Measurements from ENCODE around the gene ALKBH7. TPM values are rescaled to one million over a fixed set of nuclear protein-coding genes. Genes with fewer than 3 reads are reported as not detected.

ALKBH7 gene
- total RNA-seq, 1 experiment from 2014 or later = 52.4 TPM

DNA sequence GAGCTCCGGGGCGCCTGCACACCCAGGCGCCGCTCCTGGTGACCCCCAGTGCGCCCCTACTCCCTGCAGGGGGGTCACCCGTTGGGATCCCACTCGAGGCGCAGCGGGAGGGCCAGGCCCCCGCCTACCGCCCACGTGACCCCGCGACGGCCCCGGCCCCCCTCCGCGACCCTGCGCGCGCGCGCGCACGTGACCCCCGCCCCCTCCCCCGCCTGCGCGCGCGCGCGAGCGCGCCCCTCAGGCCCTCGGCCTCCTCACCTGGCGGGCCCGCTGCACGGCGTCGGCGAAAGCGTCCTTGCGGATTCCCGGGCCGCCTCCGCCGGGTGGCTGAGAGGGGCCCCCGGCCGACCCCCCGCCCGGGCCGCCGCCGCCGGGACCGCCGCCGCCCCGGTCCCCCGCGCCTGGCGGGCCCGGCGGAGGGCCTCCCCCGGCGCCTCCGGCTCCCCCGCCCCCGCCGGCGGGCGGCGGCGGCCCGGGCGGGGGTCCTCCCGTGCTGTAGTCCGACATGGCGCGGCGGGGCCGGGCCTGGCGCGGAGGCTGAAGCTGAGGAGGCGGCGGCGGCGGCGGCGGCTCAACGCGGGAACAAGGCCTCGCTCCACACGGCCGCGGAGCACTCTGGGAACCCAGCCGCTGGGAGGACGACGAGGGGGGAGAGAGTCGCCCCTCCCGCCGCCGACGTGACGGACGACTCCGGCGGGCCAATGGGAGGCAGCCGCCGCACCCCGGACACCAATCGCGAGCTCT is 51.8 kb downstream of the ALKBH7 start, which contains the start of gene KHSRP:
Gene KHSRP, minus strand, starts transcription at position 617 of the 744 bp plus-strand sequence. Its CDS starts 110 bp downstream, at position 507.
- DNase-seq (ENCODE audit: low spot score) = no peak

Small RNA genes within 50 kb of the gene (small RNA-seq; reads per million reads assigned to genes)
- gene MIR6790 (not detected), gene MIR6885 (not detected)

Other genes starting within 250 kb of the ALKBH7 start
- gene ACSBG2, start 237.1 kb upstream of the ALKBH7 start, total RNA-seq (2014; rRNA removed; shearing (Covaris generic)) = not detected in 2 replicates
- 22.5 and 27.4 TPM in 2 replicates for gene MLLT1, start 92.8 kb upstream of the ALKBH7 start, total RNA-seq (2014; rRNA removed; shearing (Covaris generic))
- gene ACER1, start 39.2 kb upstream of the ALKBH7 start, total RNA-seq (2014; rRNA removed; shearing (Covaris generic)) = not detected in 2 replicates
- 114 and 124 TPM in 2 replicates for gene CLPP, start 11.3 kb upstream of the ALKBH7 start, total RNA-seq (2014; rRNA removed; shearing (Covaris generic))
- gene PSPN, start 3.1 kb downstream of the ALKBH7 start, total RNA-seq (2014; rRNA removed; shearing (Covaris generic)) = 0.28 and 0.47 TPM in 2 replicates
- gene GTF2F1, start 20.4 kb downstream of the ALKBH7 start, total RNA-seq (2014; rRNA removed; shearing (Covaris generic)) = 37.0 and 40.9 TPM in 2 replicates
- gene KHSRP, start 52.0 kb downstream of the ALKBH7 start, total RNA-seq (2014; rRNA removed; shearing (Covaris generic)) = 143 and 160 TPM in 2 replicates
- gene SLC25A41, start 61.0 kb downstream of the ALKBH7 start, total RNA-seq (2014; rRNA removed; shearing (Covaris generic)) = 0.08 and 0.13 TPM in 2 replicates
- gene SLC25A23, start 87.0 kb downstream of the ALKBH7 start, total RNA-seq (2014; rRNA removed; shearing (Covaris generic)) = 49.8 and 82.5 TPM in 2 replicates
- 91.6 and 101 TPM in 2 replicates for gene CRB3, start 91.5 kb downstream of the ALKBH7 start, total RNA-seq (2014; rRNA removed; shearing (Covaris generic))
- not detected in 2 replicates for gene DENND1C, start 109.0 kb downstream of the ALKBH7 start, total RNA-seq (2014; rRNA removed; shearing (Covaris generic))
- not detected in 2 replicates for gene TUBB4A, start 129.5 kb downstream of the ALKBH7 start, total RNA-seq (2014; rRNA removed; shearing (Covaris generic))
- gene TNFSF9, start 158.2 kb downstream of the ALKBH7 start, total RNA-seq (2014; rRNA removed; shearing (Covaris generic)) = 3.0 and 3.1 TPM in 2 replicates
- not detected in 2 replicates for gene CD70, start 218.4 kb downstream of the ALKBH7 start, total RNA-seq (2014; rRNA removed; shearing (Covaris generic))